GM12864 (cell line): ENCODE data around the gene GDPD5.
A peak's percentile ranks its signal among the peaks of the same experiment; 100 is the strongest.

Experiments used
- DNase-seq: peaks from one replicate; pipeline ENCODE4 v3.0.0-alpha.2; 2011; ENCODE audit warnings: low read depth
- H3K4me3 ChIP-seq: 2 replicates; pipeline ENCODE4 v1.5.1; 2011; ENCODE audit warnings: mild to moderate bottlenecking, low read depth, low read length, control low read depth
- TF ChIP-seq, protein P1 (sequence below): IDR thresholded peaks from 2 replicates; pipeline ENCODE4 v1.5.1; 2011; ENCODE audit warnings: low read depth, mild to moderate bottlenecking, moderate library complexity, low read length, control low read depth, inconsistent platforms; ENCODE audit errors: missing control alignments

The GDPD5 gene

DNA sequence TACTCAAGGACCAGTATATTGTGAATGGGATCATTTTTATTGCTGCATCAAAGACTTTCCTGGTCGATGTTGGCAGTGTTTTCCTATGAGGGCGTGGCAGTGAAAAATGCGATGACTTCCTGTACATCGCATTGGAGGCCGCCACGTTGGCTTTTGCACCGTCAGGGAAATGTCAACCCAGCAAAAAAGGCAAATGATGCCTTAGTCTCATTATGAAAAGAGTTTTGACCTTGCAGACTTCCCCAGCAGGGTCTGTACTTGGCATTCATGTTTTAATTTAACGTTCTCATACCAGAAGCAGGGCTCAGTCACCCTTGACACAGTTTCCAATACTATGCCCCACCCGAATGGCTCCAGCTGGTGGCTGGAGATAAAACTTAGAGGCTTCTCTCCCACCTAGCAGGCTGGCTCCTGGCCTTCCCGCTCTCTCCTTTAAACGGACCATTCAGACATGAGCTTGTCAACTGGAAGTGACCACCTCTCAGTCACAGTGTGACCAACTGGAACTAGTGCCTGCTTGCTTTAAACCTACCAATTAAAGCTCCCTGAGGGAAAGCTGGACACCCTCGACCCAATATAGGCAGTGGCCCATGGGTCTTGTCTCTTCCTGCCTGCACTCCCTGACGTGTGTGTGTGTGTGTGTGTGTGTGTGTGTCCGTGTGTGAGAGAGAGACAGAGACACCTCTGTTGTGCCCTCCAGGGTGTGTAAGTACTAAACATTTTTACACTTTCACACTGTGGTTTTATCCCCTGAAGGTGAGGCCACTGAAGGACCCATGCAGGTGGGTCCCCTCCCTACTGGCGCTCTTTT is 8.7 kb upstream of the GDPD5 start:
- TF ChIP-seq, protein P1, sequence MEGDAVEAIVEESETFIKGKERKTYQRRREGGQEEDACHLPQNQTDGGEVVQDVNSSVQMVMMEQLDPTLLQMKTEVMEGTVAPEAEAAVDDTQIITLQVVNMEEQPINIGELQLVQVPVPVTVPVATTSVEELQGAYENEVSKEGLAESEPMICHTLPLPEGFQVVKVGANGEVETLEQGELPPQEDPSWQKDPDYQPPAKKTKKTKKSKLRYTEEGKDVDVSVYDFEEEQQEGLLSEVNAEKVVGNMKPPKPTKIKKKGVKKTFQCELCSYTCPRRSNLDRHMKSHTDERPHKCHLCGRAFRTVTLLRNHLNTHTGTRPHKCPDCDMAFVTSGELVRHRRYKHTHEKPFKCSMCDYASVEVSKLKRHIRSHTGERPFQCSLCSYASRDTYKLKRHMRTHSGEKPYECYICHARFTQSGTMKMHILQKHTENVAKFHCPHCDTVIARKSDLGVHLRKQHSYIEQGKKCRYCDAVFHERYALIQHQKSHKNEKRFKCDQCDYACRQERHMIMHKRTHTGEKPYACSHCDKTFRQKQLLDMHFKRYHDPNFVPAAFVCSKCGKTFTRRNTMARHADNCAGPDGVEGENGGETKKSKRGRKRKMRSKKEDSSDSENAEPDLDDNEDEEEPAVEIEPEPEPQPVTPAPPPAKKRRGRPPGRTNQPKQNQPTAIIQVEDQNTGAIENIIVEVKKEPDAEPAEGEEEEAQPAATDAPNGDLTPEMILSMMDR, result no peak

DNA sequence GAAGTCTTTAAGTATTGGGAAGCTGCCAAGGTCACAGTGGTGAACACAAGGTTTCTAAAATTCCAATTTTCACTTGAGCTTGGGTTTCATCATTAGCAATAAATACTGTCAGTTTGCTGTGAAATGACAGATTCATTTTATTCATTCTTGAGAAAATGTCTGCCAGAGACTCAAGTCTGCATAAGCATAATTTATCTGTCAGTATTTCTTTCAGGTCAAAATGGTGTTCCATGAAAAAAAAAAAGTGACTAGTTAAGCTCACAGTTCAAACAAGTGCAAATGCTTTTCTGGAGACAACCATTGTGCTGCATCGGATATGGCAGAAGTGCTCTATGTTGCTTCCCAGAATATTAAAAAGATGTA is 8.1 kb upstream of the GDPD5 start:
- TF ChIP-seq, protein P1, result no peak
- DNase-seq, result no peak
- H3K4me3 ChIP-seq, result no peak overlapping the region

More for the DNA sequence above, 8.7 kb upstream of the GDPD5 start:
- H3K4me3 ChIP-seq, result no peak overlapping the region
- DNase-seq, result no peak

DNA sequence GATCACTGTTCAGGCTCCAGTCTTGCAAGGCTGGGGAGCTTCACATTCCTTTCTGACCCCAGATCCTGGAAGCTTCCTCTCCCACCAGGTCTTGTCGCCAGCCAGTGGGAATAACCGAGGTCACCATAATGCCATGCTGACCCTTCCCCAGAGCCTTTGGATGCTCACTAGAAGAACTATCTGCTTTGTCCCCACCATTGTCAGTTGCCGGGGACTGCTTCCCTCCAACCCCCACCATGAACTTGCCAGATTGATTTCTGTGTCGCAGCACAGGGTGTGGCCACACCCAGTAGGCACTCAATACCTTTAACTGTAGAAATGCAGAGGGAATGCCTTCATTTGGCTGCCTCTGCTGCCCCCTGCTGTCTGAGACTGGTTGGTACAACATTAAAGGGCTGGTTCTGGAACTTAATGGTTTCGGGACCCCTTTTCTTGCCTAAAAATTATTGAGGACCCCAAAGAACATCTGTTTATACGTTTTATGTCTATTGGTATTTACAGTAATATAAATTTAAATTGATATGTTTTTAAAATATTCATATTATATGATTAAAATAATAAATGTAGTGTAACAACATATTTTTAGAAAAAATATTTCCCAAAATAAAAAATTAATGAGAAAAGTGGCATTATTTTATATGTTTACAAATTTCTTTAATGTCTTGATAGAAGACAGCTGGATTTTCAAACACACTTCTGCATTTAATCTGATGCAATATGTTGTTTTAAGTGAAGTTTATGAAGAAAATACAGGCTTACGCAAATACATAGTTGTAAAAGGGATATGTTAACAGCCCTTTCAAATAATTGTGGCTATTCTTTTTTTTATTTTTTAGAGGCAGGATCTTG is 6.7 kb upstream of the GDPD5 start:
- DNase-seq, result no peak
- TF ChIP-seq, protein P1, result peak; percentile 74
- H3K4me3 ChIP-seq, result no peak overlapping the region

DNA sequence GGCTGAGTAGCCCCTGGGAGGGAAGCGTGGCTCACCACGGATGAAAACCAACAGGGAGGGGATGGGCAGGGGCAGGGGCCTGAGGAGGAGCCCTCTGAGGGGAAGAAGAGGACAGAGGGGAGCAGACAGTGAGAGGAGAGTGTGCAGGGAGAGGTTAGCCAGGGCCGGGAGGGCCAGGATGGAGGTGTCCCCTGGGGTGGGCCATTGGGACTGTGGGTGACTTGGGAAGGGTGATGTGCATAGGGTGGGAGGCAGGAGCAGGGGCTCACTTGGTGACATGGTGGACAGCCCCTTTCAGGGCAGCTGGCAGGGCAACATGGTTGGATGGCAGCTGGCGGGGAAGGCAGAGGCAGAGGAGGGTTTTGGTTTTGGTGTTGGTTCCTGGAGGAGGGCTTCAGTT is 5.6 kb upstream of the GDPD5 start:
- DNase-seq, result no peak
- H3K4me3 ChIP-seq, result no peak overlapping the region
- TF ChIP-seq, protein P1, result no peak

DNA sequence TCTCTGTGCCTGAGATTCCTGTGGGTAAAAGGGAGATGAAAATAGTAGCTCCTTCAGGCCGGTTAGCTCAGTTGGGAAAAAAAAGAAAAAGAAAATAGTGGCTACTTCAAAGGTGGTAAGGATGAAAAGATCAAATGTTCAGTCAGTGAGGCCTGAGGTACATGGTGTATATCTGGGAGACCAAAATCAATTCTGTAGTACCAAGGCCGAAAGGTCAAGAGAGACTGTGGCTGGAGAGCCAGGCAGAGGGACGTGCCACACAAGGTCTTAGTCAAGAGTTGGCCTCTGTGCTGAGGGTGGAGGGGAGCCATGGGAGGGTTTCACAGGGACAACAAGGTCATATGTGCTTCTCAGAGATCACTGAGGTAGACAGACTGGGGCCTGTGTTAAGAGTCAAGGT is 4.8 kb upstream of the GDPD5 start:
- no peak overlapping the region for H3K4me3 ChIP-seq
- no peak for DNase-seq
- TF ChIP-seq, protein P1, result no peak

DNA sequence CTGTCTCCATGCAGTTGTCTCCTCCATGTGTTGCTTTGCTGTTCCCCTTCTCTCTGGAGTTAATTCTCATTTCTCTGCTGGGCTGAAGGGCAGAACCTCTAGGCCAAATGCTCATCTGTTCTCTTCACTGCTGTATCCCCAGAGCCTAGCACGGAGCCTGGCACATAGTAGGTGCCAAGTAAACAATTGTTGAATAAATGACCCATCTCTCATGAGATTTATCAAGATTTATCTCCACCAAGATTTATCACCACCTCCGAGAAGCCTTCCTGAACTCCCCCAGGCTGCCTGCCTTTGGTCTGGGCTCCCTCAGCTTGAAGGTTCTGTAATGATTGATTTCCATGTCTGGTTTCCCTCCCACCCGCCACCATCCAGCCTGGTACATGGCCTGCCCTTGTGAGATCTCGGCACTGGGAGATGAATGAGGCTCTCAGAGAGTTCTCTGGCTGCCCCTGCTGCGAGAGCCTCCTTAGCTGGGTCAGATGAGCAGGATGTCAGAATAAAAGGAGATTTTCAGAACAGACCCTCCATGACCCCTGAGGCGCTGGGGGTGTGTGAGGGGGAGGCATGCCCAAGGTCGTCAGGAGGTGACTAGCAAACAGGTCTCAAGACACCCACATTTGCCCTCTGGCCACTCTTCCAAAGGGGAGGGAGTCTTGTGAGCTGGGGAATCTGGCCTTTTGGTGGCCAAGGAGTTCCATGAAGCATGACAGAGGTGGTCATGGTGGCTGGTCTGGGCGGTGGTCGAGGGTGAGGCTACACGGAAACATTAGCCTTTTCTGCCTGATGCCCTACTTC is 2.4 kb upstream of the GDPD5 start:
- H3K4me3 ChIP-seq, result no peak overlapping the region
- TF ChIP-seq, protein P1, result no peak

More for the DNA sequence above, 2.4 kb upstream of the GDPD5 start:
- no peak for DNase-seq
